ENCODE data around the gene HMCN2.

HMCN2 gene

GRCh38 chr9:130265431-130266235 lies at the start of gene HMCN2:
TSS of gene HMCN2 (plus strand) at chr9:130265760. CDS start at chr9:130265879, 119 bp downstream.
- no peak for DNase-seq (ENCODE audit: low read depth, low spot score)

GRCh38 chr9:130217838-130218237 lies 47.7 kb upstream of the HMCN2 start:
- no peak for DNase-seq (ENCODE audit: low read depth, low spot score)

GRCh38 chr9:130219661-130220096 lies 45.9 kb upstream of the HMCN2 start:
- no peak for DNase-seq (ENCODE audit: low read depth, low spot score)

GRCh38 chr9:130220352-130220751 lies 45.2 kb upstream of the HMCN2 start:
- no peak for DNase-seq (ENCODE audit: low read depth, low spot score)

- DNase-seq (ENCODE audit: low read depth, low spot score): no peak
Observed at GRCh38 chr9:130222833-130223232, 42.7 kb upstream of the HMCN2 start.

GRCh38 chr9:130225071-130225470 lies 40.5 kb upstream of the HMCN2 start:
- DNase-seq (ENCODE audit: low read depth, low spot score): no peak

- no peak for DNase-seq (ENCODE audit: low read depth, low spot score)
Observed at GRCh38 chr9:130225586-130225985, 40.0 kb upstream of the HMCN2 start.

GRCh38 chr9:130226112-130226511 lies 39.4 kb upstream of the HMCN2 start:
- no peak for DNase-seq (ENCODE audit: low read depth, low spot score)

- no peak for DNase-seq (ENCODE audit: low read depth, low spot score)
Observed at GRCh38 chr9:130227833-130228232, 37.7 kb upstream of the HMCN2 start.

GRCh38 chr9:130229759-130230158 lies 35.8 kb upstream of the HMCN2 start:
- no peak for DNase-seq (ENCODE audit: low read depth, low spot score)

GRCh38 chr9:130230631-130231030 lies 34.9 kb upstream of the HMCN2 start:
- DNase-seq (ENCODE audit: low read depth, low spot score): no peak

GRCh38 chr9:130232899-130233586 lies 32.5 kb upstream of the HMCN2 start:
- DNase-seq (ENCODE audit: low read depth, low spot score): no peak

- no peak for DNase-seq (ENCODE audit: low read depth, low spot score)
Observed at GRCh38 chr9:130233587-130233945, 32.0 kb upstream of the HMCN2 start.

GRCh38 chr9:130234340-130235260 lies 31.0 kb upstream of the HMCN2 start:
- DNase-seq (ENCODE audit: low read depth, low spot score): no peak

GRCh38 chr9:130235558-130236435 lies 29.8 kb upstream of the HMCN2 start:
- DNase-seq (ENCODE audit: low read depth, low spot score): no peak

- DNase-seq (ENCODE audit: low read depth, low spot score): no peak
Observed at GRCh38 chr9:130236436-130236985, 29.0 kb upstream of the HMCN2 start.

- no peak for DNase-seq (ENCODE audit: low read depth, low spot score)
Observed at GRCh38 chr9:130237076-130237475, 28.5 kb upstream of the HMCN2 start.

- DNase-seq (ENCODE audit: low read depth, low spot score): no peak
Observed at GRCh38 chr9:130237763-130238524, 27.6 kb upstream of the HMCN2 start.

GRCh38 chr9:130239363-130239695 lies 26.2 kb upstream of the HMCN2 start:
- DNase-seq (ENCODE audit: low read depth, low spot score): no peak

GRCh38 chr9:130239741-130240241 lies 25.8 kb upstream of the HMCN2 start:
- no peak for DNase-seq (ENCODE audit: low read depth, low spot score)
